Measurements from ENCODE around the gene WNT7B. TPM values are rescaled to one million over a fixed set of nuclear protein-coding genes. Genes with fewer than 3 reads are reported as not detected.

WNT7B gene
- total RNA-seq, 6 experiments from 2014 or later = 0.10 to 0.12 TPM; not detected in 4

GRCh38 chr22:45992737-45993136 lies 15.8 kb upstream of the WNT7B start:
- ATAC-seq (no peak), DNase-seq (peak in 1 of 3 donors; percentile 16)
- H3K27ac ChIP-seq = no peak overlapping the region
- intact Hi-C loops (cut with DNase I) = loop anchor here (5.0 to 10.0 kb wide), 2 partner anchors 320 to 332 kb away; no protein-coding TSS in a partner anchor
- no peaks in the 10 kb centered on the region for H3K27me3 ChIP-seq
- no peak for TF ChIP-seq POLR2A (IDR thresholded peaks at IDR 0.05)
- TF ChIP-seq CTCF (IDR thresholded peaks at IDR 0.05) = no peak
- H3K9me3 ChIP-seq = no peaks in the 10 kb centered on the region
- H3K4me3 ChIP-seq = no peak overlapping the region
- peaks cover 0 to 8% (median 2%) of the 10 kb centered on the region in 4 donors for H3K4me1 ChIP-seq
- H3K36me3 ChIP-seq = no peaks in the 10 kb centered on the region
- WGBS (ENCODE audit: insufficient coverage, low coverage, low lambda C conversion rate, missing lambda C conversion rate) = 65% methylated on average over 3 of the region's 3 CpGs

DNA sequence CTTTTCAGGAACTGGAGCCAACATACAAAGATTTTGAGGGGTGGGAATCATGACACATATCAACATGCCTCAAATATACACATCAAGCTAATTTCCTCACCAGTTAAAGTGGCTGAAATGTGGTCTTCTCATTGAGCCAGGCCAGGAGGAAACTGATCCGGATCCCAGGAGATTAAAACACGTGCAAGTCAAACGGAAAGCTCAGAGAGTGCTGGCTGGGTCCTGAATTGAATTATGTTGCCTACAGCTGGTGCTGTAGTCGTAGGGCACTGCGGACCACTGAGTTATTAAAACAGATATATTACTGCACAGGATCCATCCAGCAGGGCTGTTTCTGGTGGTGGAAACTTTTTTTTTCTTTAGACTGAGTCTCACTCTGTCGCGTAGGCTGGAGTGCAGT lies 14.1 kb upstream of the WNT7B start:
- no peak overlapping the region for H3K27ac ChIP-seq
- DNase-seq (no peak), ATAC-seq (no peak)
- 75% methylated on average over 6 of the region's 7 CpGs for WGBS (ENCODE audit: insufficient coverage, low coverage, low lambda C conversion rate, missing lambda C conversion rate)
- no peaks in the 10 kb centered on the region for H3K36me3 ChIP-seq
- no peak for TF ChIP-seq POLR2A (IDR thresholded peaks at IDR 0.05)
- TF ChIP-seq CTCF (IDR thresholded peaks at IDR 0.05) = no peak
- H3K4me1 ChIP-seq = peaks cover 0 to 3% (median 0%) of the 10 kb centered on the region in 4 donors
- intact Hi-C loops (cut with DNase I) = loop anchor here (5.0 to 10.0 kb wide), 2 partner anchors 321 to 334 kb away; no protein-coding TSS in a partner anchor
- H3K27me3 ChIP-seq = no peaks in the 10 kb centered on the region
- no peaks in the 10 kb centered on the region for H3K9me3 ChIP-seq
- no peak overlapping the region for H3K4me3 ChIP-seq

- no peaks in the 10 kb centered on the region for H3K4me1 ChIP-seq
- no CpG with 5 or more reads among the region's 7 CpGs for WGBS (ENCODE audit: insufficient coverage, low coverage, low lambda C conversion rate, missing lambda C conversion rate)
- H3K4me3 ChIP-seq = no peak overlapping the region
- DNase-seq (no peak), ATAC-seq (no peak)
- H3K27ac ChIP-seq = no peak overlapping the region
- no peaks in the 10 kb centered on the region for H3K9me3 ChIP-seq
- TF ChIP-seq CTCF (IDR thresholded peaks at IDR 0.05) (no peak), POLR2A (IDR thresholded peaks at IDR 0.05) (no peak)
- H3K36me3 ChIP-seq = no peaks in the 10 kb centered on the region
- no peaks in the 10 kb centered on the region for H3K27me3 ChIP-seq
- intact Hi-C loops (cut with DNase I) = no loop called here
Observed at GRCh38 chr22:45987136-45987861, 10.3 kb upstream of the WNT7B start.

- H3K36me3 ChIP-seq = no peaks in the 10 kb centered on the region
- 31% methylated on average over 1 of the region's 1 CpG for WGBS (ENCODE audit: insufficient coverage, low coverage, low lambda C conversion rate, missing lambda C conversion rate)
- no peaks in the 10 kb centered on the region for H3K4me1 ChIP-seq
- ATAC-seq (no peak), DNase-seq (no peak)
- intact Hi-C loops (cut with DNase I) = no loop called here
- no peak overlapping the region for H3K27ac ChIP-seq
- no peaks in the 10 kb centered on the region for H3K27me3 ChIP-seq
- no peaks in the 10 kb centered on the region for H3K9me3 ChIP-seq
- no peak for TF ChIP-seq CTCF (IDR thresholded peaks at IDR 0.05)
- no peak overlapping the region for H3K4me3 ChIP-seq
Observed at GRCh38 chr22:45984316-45984916, 7.5 kb upstream of the WNT7B start.
